Iris pigment epithelial cell (primary cell): ENCODE measurements around the gene SLC37A4.
"Not testable (repeated sequence)": the region's sequence is repeated elsewhere in the genome, so short reads cannot be mapped to it uniquely, and the experiment has no call there.

ENCODE experiments used
- DNase-seq: peaks from one replicate; pipeline ENCODE4 v3.0.0-alpha.2; 2011; ENCODE audit warnings: low read depth

Gene SLC37A4

GRCh38 chr11:119041821-119042514 is 11.3 kb upstream of the SLC37A4 start:
- DNase-seq = no peak

GRCh38 chr11:119039471-119039870 is 8.8 kb upstream of the SLC37A4 start:
- not testable (repeated sequence) for DNase-seq

DNA sequence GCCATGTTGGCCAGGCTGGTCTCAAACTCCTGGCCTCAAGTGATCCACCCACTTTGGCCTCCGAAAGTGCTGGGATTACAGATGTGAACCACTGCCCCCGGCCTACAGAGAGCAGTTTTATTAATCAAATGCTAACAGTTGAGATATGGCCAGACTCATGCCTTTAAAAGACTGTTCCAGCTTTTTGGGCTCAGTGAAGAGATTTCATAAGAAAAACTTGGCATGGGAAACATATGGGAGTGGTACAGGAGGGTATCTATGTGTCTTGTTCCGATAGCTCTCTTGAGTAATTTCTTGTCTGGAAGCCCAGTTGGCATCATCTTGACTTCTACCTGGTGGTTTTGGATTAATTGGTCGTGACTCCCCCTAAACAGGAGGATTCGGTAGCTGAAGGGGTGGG is 8.2 kb upstream of the SLC37A4 start:
- no peak for DNase-seq

DNA sequence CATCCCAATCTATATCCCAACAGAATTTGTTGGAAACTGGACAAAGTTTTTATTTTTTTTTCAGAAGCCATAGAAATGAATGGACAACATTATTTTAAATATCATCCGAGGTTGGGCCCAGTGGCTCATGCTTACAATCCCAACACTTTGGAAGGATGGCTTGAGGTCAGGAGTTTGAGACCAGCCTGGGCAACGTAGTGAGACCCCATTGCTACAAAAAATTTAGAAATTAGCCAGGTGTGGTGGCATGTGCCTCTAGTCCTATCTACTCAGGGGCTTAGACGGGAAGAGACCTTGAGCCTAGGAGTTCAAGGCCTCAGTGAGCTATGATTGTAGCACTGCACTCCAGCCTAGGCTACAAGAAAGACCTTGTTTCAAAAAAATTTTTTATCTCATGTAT is 4.1 kb upstream of the SLC37A4 start:
- no peak for DNase-seq

- DNase-seq = not testable (repeated sequence)
Measured at GRCh38 chr11:119033421-119033820, 2.7 kb upstream of the SLC37A4 start.

GRCh38 chr11:119031912-119032280 is 1.2 kb upstream of the SLC37A4 start:
- DNase-seq = no peak

GRCh38 chr11:119030029-119030328 is 698 bp downstream of the SLC37A4 start:
- DNase-seq = no peak

GRCh38 chr11:119029340-119030028 is 1.2 kb downstream of the SLC37A4 start:
- DNase-seq = no peak

DNA sequence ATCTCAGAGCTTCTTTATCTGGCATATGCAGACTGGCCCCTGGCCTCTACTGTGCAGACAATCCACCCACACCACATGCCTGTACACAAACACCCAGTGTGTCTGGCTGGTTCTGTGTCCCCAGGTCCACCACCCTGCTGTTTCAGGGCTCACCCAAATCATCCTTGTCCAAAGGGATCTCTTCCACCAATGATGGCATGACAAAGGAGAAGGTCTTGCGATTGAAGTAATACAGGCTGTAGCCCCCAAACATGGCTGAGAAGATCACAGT is 1.7 kb downstream of the SLC37A4 start:
- no peak for DNase-seq

GRCh38 chr11:119028346-119029068 is 2.2 kb downstream of the SLC37A4 start:
- no peak for DNase-seq

DNA sequence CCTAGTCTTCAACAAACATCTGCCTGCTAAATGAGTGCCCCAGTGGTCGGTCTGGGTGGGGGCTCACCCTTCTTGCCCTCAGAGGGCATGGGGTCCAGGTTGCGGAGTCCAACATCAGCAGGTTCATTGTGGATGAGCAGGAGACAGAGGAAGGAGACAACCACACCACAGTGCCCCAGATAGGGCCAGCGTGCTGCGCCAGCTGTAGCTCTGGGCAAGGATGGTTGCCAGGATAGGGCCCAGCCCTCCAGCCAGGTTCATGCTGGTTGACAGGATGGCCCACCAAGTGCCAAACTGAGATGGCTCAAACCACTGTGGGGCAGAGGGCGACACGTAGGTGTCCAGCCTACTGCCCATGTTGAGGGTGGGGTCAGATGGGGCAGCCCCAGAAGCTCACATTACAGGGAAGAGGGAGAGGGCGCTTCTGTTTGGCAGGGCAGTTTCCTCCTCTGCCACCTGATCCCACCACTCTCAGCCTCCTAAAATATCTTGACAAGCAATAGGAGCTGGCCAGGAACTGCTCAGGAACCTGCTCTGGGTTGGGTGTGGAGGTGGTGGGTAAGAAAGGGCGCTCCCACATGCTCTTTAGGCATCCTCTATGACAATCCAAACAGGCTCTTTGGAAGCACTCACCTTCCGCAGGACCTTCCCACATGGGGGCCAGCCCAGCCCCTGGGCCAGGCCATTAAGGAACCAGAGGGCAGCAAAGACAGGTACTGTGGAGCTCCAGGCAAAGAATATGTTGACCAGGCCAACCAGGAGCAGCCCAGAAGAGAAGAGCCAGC is 2.9 kb downstream of the SLC37A4 start:
- no peak for DNase-seq

DNA sequence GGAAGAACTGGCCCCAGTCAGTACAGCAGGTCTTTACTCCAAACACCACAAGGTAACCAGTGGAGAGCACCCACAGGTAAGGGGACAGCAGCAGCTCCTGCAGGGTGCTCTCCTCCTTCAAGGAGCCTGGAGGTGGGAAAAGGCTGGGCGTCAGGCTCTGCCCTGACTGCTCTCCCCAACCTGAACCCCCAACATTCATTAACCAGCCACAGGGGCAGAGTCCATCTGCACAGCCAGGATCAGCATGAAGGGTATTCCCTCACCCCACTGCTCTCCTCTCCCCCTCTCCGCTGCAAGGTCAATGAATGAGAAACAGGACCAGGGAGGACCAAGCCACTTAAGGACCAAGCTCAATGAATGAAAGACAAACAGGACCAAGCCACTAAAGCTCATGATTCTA is 3.7 kb downstream of the SLC37A4 start:
- no peak for DNase-seq

DNA sequence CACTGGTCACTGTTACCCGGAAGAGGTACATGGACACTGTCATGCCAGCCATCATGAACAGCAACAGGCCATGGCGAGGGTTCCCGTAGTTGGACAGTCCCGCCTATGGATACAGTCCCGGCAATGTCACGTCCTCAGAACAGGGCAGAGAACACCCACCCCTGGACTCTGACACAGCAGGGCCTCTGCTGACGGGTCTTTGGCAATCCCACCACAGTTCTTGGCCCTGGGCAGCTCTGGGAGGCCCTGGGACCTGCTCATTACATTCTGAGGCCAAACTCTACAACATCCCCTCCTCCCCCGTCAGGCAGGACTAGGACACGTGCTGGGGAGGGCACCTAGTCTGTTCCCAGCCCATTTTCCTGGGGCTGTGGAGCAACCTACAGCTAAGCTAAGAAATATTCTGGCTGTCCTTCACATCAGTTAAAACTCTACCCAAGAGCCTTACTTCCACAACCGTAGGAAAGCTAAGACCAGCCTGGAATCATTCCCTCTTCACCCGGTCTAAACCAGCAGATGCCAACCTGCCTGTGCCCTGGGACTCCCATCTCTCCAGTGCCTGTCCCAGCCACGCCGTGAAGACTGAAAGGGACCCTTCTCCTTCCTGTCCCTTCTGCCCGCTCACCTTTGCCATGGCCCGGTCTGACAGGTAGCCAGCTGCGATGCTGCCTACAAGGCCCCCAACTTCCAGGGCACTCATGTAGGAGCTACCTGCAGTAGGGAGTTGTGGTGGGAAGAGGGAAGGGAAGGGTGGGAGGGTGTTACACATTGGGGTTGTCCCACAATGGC is 4.5 kb downstream of the SLC37A4 start:
- no peak for DNase-seq

DNA sequence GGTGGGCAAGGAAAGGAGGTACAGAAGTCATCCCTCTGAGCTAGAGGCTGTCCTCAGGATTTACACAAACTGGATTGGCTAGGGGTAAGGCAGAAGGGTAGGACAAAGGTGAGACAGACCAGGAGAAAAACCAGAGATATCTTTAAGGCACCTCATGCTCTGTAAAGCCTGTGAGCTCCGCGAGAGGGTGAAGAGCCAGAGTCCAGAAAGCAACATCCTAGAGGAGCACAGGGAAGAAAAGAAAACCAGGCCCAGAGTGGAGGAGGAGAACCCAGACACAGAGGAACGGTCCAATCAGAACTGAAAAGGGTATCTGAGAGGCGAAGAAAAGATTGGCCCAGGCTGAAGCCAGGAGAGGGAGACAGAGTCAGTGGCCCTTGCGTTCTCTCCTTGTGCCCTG is 5.1 kb downstream of the SLC37A4 start:
- no peak for DNase-seq

DNA sequence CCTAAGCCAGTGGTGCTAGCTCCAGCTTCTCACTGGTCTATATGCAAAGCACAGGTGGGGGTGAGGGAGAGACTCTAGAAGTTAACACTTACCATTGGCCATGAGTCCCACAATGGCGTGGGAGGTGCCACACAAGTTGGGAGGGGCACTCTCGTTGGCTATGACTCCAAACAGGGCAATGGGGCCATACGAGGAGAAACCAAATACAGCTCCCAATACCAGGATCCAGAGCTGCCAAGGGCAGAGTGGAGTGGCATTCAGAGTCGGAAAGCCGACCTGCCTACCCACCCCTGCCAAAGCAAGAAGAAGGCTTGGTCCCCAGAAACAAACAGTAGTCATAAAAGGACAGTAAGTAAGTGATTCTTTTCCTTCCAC is 5.6 kb downstream of the SLC37A4 start:
- DNase-seq = no peak

DNA sequence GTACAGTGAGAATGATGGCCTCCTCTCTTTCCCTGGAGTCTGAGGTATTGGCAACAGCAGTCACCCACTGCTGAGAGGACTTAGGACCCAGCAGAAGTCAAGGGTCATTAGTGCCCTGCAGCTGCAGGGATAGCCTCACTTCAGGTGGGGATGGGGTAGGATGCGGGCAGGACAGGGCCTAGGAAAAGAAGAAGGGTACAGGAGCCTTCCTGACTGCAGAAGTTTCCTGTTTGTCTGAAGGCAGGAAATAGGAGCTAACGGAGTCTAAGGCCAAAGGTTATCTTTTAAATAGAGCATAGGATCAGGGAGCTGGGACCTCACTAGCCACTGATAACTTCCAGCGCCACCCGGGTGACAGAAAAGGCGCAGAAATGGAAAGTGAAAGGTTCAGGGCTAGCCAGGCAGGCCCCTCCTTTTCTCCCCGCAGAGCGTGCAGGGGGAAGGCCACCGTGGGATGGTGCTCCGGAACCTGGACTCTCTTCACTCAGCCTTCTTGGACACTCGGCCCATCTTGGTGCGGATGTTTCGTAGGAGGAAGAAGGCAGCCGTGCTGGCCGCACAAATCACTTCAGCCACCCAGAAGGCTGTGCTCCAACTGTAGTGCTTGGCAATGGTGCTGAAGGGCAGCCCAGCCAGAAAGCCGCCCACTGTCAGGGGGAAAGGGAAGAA is 6.1 kb downstream of the SLC37A4 start:
- no peak for DNase-seq

DNA sequence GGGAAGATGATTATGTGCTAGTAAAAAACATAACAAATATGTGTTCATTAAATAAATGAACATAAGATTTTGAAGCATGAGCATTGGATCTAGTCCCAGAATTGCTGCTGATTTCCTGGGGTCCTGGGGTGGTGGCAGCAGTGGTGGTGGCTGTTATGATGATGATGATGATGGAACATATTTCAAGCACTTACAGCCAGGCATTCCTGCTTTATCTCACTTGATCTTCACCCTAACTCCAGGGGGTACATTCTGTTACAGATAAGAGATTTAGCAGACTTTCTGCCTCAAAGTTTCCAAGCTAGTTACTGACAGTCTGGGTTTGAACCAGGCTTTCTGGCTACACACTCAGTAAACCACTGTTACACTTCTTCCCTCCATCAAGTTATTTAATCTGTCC is 6.9 kb downstream of the SLC37A4 start:
- DNase-seq = peak; percentile 68

GRCh38 chr11:119021631-119022030 is 9.0 kb downstream of the SLC37A4 start:
- DNase-seq = no peak

DNA sequence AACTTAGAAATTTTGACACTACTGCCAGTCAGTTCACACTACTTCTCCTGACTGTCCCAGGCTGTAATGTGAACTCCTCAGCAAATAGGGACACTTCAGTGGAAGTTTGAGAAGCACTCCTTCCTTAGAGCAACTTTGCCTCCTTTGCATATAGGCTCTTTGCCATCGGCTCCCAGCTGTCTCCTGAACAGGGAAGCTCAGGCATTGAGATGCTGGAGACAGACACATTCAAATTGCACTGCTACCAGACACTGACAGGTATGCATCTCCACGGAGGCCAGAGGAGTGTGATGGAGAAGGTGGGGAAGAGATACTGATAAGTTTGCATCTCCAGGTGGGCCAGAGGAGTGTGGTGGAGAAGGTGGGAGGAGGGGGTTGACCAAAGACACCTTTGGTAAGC is 10.7 kb downstream of the SLC37A4 start:
- DNase-seq = no peak

GRCh38 chr11:119018074-119018938 is 12.4 kb downstream of the SLC37A4 start, which contains the start of the genes RPS25 and TRAPPC4:
TSS of gene RPS25 (minus strand) at chr11:119018343. CDS start at chr11:119018284, 59 bp downstream.
TSS of gene TRAPPC4 (plus strand) at chr11:119018766. CDS start at chr11:119018796, 30 bp downstream.
- peak; percentile 98 for DNase-seq
